ENCODE results near the gene SPEF2.

DNA sequence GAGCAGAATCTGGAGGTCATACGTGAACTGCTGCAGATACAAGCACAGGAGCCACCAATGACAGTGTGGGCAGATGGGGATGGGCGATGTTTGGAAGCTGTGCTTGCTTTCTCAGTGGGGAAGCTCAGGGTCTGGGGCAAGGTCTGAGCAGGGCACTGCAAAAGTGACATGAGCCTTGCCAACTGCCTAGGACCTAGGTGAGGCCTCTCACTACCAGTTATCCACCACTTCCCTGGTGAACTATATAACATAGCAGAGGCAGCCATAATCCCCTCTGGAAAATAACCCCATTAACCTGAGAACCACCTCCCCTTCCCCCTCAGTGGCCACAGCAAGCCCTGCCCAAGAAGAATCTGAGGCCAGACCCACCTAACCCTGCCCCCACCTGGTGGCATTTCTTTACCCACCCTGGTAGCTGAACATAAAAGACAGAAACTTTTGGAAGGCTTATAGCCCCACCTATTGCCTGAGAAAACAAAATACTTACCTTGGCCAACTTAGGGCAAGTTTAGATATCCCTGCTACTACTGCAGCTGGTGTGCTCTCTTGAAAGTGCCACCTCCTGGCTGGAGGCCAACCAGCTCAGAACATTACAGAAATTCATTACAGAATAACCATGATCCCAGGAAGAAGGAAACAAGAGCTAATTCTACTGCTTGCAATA lies 18.8 kb upstream of the SPEF2 start:
- TF ChIP-seq CTCF (conservative IDR thresholded peaks at IDR 0.05) (peak; percentile 20), ZFX (IDR thresholded peaks at IDR 0.05) (no peak)

Data from C4-2B (cell line).